Measurements from ENCODE around the gene PPP1R13B.

DNA sequence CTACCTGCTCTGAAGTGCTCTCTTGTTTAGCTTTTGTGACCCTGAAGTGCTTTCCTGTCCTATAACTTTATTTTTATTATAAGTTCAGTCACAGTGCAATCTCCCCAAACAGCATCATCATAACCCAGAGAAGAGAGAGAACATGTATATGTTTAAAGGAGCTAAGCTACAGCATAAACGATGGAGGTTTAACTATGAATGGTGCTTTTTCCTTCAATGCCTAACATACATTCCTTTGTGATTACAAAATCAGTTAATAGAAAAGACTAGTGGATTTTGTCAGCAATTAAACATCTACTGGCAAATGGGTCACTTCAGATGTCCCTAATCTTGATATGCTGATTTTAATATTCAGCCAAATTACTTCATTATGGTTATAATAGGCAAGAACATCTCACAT lies 85.3 kb downstream of the PPP1R13B start:
- TF ChIP-seq CTCF (conservative IDR thresholded peaks at IDR 0.05; ENCODE audit: low read depth in 2 of 2) = no peak
- TF ChIP-seq ETS1 (IDR thresholded peaks at IDR 0.05) = no peak
- TF ChIP-seq EZH2 (IDR thresholded peaks at IDR 0.05; ENCODE audit: low read depth, unreplicated experiment) = no peak

Measured in GM23338 (cell line).